ENCODE data around the gene TACC2.

Gene TACC2

DNA sequence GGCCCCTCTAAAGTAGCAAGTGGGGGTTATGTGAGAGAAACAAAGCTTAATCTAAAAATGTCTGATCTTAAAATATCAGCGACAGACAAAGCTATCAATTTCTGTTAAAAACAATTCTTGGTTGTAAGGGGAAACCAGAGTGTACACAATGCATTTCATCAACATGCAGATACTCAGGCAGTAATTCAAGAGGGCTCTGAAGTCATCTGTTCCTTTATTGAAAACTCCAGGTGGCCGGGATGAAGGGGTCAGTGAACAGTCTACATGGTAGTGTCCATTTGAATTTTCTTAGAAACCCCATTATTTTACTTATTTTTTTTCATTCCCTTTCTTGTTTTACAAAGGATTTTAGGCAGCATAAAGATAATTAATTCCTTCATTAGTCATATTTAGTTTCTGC, 245.5 kb downstream of the TACC2 start:
- DNase-seq = no peak

DNA sequence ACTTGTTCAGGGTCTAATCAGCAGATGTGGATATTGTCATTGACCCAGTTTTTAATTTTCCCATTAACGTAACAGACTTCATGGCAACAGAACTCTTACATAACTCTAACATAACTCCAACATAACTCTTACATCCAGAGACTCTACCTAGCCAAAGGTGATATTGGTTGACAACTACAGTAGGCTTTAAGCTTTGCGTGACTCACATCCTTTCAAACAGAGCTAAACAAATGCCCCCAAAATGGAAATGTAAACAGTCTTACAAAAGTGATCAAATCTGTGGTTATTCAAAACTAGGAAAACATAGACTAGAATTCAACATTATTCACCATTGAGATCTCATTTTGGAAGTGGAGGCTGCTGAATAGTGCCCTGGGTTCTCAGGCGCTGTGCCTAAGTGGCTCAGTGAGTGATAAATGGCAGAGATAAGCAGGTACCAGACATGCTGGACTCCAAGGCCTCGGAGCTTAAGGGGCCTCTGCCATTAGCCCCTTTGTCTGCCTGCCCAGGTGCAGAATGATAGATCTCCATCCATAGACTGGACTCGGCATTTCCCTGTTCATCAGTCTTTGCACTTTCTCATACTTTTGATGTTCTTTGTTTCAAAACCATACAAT, 247.8 kb downstream of the TACC2 start:
- DNase-seq = no peak

DNA sequence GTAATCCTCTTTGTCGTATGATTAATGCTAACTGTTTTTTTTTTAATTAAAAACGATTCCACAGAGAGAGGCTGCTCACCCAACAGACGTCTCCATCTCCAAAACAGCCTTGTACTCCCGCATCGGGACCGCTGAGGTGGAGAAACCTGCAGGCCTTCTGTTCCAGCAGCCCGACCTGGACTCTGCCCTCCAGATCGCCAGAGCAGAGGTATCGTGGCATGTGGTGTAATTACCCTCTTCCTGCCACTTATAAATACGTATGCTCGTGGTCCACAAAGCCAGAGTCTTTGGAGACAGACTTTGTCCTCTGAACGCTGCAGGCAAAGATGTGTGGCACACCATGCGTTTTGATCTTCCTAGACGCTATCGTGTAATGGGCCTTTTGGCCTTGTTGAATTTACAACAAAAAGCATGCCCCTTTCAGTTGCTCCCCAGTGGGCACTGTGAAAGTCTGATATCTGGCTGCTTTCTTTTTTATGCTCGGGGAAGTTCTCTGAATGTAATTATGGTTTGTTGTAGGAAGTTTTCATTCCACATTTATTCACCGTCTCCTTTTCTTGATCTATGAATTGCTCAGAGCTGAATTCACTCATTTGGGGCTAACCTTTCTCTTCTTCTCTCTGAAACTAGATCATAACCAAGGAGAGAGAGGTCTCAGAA, 248.5 kb downstream of the TACC2 start:
- no peak for DNase-seq

DNA sequence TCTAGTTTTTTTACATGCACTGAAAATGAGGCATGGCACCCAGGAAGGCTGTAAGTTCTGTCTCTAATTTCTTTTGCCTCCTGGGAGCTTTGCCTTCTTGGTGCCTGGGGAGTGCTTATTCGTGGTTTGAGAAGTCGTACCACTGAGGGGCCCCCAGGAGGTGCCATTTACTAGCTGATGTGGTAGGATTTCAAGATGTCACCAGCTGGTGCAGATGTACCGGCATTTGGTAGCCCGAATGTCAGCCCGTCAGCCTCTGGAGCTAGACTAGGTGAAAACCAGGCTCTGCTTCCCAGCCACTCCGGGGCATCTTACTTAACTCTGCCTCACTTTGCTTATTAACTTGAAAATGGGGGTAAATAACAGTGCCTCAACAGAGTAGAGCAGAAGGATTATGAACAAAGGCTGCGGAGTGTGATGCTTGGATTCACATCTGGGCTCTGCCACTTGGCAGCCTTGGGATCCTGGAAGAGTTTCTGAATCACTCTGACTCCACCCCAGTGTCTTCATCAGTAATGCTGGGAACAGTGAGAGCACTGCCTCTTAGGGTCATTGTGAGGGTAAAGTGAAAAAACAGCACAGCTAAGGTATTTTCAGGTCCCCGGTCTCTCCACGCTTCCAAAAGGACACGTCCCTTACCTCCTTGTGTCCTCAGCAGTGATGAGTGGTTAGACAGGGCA, 250.8 kb downstream of the TACC2 start:
- no peak for DNase-seq

DNA sequence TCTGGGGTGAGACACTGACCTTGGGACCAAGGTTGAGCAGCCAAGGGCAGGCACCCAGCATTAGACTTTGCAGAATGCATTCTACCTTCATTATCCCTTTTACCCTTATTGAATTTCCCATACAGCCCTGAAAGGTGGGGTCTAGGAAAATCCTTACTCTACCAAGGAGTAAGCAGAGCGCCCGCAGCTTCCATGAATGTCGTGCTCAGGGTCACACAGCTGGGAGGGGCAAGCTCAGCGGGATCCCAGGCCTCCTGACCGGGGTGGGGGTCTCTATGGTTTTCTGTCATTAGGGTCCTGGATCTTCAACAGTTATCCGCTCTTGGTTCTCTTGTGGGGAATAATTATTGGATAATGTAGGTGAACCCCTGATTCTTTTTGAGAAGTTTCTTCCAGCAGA, 251.4 kb downstream of the TACC2 start:
- DNase-seq = no peak

DNA sequence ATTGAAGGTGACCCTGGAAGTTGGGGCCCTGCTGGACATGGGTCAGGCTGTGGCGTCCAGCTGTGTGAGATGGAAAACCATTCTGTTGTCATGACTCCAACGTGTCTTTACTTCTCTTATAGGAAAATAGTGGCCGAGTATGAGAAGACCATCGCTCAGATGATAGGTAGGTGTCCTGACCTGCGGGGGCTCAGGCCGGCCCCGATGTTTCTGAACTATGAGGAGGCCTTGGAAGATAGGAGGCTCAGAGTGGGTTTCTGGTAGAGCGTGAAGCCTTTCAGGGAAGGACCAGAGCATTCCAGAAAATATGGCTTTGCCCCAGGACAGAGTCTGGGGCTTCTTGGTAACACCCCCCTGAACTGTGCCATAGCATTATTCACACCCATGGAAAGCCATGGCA, 252.9 kb downstream of the TACC2 start:
- DNase-seq = no peak

DNA sequence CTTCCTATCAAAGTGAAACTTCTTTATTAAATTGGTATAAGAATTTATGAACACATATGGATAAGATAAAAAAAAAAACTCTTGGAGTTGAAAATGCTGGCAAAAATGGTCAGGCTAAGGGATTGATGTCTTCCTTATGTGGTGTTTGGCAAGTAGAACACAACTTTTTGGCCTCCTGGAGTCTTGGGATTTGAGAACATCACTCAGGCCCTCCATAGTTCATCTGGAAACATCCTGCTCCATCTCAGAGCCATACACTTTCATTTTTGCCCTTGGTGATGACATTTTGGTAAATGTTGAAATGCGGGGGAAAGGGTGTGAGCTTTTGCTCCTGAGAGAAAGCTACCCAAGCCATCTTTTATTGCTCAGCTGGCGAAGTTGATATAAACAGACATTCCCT, 254.6 kb downstream of the TACC2 start:
- no peak for DNase-seq

DNA sequence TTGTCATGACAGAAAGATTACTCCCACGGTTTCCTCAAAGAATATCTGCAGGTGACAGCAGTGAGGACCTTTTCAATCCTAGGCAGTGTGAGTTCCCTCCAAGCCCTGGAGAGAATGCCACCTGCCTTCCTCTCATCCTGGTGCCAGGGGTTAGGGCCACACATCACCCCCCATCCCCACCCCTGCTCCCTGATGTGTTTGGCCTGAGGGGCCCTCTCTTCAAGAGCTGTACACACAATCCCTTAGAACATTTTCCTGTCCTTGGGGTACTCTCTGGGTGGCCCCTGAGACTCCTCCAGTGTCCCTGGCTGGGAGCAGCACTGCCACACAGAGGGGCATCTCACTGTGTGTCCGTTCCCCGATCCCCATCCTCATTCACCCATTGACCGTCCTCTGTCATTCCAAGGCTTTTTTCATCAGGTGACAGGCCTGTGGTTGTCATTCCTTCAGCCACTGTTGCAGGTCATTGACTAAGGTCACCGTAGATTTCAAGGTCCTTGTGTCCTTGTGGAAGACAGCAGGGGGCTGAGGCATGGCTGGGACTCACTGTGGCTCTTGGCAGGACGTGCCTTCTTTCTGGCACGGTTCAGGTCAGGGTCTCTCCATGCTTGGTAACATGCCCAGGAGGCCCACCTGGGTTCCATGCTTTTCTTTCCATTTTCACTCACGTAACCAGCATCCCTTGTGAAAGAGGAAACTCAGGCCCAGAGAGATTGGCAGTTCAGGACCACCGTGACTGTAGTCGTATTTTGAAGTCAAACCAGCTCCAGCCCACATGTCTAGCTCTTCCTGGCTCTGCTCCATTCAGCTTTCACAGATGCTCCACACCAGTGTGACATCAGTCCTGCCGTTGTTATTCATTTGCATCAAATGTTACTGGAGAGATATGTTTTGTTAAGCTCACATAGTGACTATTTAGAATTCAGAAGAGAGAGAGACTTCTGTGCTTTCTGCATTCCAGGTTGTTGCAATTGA, 255.3 kb downstream of the TACC2 start:
- no peak for DNase-seq

DNA sequence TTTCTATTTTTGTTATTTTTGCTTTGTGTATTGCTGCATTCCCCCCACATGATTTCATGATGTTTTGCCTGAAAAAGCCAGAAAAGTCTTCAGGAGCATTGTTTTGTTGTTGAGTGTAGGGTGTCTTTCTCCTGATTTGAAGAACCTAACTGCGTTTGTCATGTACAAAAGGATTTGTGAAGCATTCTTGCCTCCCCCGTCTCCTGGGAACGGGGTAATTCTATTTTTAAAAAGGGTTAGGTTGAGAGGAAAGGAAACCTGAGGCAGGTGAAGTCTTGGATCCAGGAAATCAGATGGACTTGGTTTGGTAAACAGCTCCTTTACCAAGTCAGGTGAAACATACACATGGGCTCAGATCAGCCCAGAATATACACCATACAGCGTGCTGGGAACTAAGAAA, 256.2 kb downstream of the TACC2 start:
- no peak for DNase-seq

DNA sequence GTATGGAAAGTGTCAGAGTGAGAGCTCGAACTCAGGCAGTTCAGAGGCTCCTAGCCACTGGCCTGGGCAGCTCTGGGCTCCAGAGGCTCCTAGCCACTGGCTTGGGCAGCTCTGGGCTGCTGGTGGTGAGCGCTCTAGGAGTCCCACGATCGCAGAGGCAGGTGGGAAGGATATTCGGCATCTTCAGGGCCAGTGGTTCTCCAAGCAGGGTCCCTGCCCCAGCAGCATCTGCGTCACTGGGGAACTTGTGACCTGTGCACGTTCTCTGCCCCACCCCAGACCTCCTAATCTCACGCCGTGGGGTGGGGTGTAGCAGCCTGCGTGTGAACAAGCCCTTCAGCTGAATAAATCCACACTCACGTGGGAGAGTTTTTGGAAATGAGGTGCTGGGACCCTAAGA, 256.9 kb downstream of the TACC2 start:
- DNase-seq = no peak

DNA sequence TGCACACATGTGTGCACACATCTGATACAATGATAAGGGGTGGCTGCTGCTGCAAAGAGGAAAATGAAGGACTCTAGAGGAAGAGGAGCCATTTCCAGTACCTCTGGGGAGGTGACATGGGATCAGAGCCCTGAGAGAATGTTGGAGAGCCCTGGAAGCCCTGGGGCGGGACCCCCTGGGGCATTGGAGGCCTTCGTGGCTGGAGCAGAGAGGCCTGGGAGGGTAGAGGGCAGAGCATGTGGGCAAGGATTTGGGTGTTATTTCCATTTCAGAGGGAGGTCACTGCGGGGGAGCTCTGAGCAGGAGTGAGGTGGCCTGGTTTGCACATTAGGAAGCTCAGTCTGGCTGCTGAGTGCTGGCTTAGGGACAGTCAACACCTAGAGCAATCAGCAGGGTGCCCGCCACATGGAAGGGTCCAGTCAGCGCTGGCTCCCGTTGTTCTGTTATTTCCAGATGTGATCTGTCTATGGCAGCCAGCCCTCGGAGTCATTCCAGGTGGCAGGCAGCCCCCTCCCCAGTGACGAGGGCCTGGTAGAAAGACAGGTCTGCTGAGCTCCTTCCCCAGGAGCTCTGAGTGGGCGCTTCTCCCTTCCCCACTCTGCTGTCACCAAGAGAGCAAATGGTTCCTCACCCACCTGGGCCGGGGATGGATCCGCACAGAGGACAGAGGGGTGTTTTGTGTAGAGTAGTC, 258.0 kb downstream of the TACC2 start:
- no peak for DNase-seq

DNA sequence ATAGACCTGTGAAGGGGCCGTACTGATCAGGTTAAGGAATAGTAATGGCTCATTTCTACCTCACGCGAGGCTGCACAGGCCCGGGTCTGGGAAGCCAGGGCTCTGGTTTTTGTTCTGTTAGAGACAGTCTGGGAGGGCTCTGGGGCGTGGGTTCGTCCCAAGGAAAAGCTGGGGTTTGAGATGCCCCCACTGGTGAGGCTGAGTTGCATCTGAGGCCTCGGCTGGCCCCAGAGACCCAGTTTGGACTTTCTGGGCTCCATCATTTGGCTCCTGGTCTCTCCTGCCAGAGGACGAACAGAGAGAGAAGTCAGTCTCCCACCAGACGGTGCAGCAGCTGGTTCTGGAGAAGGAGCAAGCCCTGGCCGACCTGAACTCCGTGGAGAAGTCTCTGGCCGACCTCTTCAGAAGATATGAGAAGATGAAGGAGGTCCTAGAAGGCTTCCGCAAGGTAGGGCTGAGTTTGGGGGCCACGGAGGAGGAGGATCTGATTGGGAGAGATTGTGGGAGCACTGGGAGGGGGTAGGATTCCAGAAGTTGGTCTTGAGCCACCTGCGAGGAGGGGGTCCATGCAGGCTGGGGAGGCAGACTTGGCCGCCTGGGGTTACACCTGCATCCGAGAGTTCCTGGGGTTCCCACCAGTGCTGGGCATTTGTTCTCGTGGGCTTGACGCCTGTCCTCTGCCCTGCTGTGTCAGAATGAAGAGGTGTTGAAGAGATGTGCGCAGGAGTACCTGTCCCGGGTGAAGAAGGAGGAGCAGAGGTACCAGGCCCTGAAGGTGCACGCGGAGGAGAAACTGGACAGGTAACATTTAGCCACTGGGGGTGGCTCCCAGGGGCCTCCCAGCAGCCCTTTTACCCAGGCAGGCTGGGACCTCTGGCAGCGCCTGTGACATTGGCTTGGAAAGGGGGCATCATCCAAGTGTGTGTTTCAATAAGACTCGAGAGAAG, 259.7 kb downstream of the TACC2 start:
- no peak for DNase-seq

DNA sequence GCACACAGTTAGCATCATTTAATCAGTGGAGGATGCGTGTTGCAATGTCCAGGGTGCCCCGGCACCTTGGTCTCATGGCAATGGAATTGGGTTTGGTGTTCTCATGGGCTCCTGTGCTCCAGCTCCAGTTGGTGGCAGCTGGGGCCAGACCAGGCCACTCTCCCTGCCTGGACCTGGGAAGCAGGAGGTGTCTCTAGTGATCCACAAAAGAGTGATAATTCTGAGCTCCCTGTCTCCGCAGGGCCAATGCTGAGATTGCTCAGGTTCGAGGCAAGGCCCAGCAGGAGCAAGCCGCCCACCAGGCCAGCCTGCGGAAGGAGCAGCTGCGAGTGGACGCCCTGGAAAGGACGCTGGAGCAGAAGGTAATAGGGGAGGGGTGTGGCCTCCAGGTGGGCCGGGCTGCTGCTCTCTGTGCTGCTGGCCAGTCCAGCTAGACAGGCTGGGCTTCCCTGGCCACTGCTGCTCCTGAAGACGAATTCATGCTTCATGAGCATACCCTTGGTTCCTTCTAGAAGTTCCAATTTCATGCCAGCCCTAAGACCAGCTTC, 260.4 kb downstream of the TACC2 start:
- DNase-seq = no peak

DNA sequence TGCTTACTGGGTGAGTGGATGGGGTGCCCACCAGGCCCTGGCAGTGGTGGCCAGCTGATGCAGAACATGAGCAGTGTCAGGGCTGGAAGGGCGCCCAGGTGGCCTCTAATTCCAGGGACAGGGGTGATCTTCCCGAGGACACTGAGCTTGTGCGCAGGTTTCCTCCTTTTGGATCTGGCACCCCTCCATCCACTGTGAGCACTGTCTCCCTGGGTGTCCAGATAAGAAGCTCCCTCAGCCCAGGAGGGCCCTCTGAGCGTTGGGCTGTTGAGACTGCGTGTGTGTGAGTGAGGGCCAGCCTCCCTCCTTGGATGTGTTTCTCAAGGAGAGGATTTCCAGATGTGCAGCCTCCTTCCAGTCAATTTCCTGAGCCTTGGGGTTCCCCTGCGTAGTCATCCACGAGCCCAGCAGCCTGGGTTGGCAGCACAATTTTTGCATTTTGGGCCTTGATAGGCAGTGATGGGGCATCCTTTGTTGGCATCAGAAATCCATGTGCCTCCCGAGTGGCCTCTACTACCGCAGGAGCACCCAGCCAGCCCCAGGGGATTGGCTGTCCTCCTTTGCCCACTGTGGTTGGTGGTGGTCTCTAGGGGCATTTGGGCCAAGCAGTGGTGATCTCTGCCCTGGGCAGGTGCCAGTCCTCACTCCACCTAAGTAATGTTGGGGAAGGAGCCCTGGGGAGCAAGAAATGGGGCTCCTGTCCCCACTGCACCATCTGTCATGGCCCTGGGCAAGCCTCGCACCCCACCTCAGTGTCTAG, 261.2 kb downstream of the TACC2 start:
- no peak for DNase-seq

DNA sequence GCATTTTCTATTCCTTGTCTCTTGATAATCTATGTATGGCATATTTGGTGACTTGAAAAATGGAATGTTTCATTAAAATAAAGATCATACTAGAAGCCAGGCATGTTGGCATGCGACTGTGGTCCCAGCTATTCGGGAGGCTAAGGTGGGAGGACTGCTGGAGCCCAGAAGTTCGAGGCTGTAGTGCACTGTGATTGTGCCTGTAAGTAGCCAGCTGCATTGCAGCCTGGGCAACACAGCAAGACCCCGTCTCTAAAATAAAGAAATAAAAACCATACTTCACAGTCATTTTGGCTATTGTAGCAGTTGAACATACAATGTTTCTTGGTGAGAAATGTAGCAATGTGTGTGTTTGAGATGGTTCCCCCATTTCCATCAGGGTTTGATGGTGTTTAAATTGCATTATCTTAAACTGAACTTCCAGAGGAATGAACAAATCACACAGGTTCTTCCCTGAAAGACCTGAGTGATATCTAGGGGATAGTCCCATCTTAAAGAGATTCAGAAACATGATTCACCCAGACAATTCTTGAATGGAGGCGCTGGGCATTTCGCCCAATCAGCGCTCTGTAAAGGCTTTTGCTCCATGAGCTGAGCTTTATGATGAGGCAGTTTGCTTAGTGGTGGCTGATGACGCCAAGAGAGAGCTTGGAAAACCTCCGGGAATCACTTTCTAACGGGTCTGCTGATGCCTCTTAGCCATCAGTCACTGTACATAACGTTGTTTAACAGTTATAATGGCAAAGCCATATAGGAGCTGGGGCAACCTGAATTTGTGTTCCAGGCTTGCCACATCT, 262.7 kb downstream of the TACC2 start:
- no peak for DNase-seq

DNA sequence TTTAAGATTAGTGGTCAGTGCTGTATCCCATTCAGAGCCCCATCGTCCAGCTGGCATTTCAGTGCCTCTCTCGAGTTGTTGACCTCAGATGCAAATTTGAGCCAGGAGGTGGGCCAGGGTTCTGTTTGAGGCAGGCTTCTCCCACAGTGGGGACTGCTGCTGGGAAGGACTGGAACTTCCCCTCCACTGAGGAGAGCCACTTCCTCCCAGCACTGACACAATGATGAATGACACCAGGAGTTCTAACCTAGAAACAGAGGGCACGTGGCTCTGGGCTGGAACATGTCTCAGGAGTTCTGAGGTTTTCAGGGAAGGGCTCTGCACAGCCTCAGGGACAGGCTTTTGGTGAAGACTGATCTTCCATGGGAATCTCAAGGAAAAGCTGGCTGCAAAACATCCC, 263.8 kb downstream of the TACC2 start:
- no peak for DNase-seq

DNA sequence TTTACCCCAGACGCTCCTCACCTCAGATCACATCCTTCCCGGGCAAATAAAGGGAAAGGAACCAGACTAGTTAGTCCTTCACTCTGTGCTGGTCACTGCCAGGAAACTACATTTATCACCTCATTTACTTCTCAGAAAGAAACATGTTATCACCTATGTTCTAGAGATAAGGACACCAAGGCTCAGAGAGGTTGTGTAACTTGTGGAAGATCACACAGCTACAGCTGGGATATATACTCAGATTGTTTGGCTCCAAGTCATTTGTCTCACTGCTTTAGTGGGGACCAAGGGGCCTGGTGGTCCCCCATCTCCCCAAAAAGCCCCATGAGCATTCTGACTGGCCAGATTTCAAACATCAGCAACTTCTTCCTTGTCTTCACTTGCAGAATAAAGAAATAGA, 264.6 kb downstream of the TACC2 start:
- no peak for DNase-seq

DNA sequence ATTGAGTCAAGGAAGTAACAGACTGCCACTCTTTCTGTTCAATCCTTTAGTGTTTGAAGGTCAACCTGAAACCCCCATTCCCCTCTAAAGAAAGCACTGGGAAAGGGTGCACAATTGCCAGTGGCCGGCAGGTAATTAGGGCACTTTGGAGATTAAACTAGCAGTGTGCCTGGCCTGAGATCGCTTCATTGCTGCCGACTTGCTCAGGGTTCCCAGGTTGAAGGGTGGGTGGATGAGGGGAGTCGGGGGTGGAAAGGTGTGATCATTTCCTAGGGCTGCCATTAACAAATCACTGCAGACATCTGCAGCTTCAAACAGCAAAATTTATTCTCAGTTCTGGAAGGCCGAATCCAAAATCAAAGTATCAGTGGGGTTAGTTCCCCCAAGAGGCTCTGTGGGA, 265.9 kb downstream of the TACC2 start:
- no peak for DNase-seq

DNA sequence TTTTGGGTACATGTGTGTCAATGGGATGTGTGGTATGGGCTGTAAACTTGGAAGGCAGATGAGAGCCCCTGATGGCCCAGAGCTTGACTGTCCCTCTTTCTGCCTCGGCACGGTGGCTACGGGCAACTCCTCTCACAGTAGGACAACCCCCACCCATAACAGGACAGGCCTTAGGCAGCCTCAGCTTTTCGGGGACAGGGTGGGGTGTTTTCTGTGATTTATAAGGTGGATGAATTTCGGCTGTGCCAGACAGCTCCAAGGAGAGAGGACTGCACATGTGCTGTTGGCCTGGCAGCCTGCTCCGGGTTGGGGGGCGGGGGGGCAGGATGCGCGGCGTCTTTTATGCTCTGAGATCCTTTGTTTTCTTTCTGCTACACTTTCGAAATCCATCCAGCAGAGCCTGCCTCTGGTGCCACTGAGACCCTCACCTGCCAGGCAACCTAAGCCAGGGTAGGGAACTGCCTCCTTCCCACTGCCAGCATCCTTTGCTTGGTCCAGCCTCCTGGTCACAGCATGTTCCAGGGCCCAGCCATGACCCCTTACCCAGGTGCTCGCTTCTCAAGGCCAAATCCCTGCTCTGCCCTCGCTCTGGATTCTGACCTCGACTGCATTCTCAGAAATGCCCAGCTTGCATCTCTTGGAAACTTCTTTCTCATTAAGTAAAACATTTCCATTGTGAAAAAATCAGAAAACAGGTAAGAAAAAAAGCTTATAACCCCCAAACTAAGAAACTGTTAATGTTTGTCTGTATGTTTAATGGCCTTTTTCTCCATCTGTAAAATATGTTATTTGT, 266.7 kb downstream of the TACC2 start:
- DNase-seq = no peak

Measured in activated naive CD4-positive, alpha-beta T cell (primary cell).